ENCODE measurements around the gene ARL15.

ARL15 gene

DNA sequence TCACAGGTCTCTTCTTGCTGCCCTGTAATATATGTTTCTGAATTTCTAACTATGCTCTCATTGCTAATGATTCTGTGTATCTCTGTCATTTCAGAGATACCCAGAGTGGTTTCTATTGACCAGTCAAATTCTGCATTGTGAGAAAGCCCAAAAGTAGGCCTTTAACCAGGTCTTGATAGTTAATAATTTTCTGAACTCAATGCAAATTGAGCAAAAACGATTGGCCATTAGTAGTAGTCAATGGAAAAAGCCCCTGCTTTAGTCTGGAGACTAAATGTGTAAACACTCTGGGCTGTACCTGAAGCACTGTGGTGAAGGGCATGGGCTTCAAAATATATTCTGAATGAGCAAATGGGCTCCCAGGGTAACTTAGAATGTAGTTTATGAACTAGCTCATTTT, 307.6 kb downstream of the ARL15 start:
- in situ Hi-C loops (cut with HindIII; ENCODE audit: low pct_ligation_motif_present, low sequenced_read_pairs) = no loop called here
- TF ChIP-seq, protein P1, sequence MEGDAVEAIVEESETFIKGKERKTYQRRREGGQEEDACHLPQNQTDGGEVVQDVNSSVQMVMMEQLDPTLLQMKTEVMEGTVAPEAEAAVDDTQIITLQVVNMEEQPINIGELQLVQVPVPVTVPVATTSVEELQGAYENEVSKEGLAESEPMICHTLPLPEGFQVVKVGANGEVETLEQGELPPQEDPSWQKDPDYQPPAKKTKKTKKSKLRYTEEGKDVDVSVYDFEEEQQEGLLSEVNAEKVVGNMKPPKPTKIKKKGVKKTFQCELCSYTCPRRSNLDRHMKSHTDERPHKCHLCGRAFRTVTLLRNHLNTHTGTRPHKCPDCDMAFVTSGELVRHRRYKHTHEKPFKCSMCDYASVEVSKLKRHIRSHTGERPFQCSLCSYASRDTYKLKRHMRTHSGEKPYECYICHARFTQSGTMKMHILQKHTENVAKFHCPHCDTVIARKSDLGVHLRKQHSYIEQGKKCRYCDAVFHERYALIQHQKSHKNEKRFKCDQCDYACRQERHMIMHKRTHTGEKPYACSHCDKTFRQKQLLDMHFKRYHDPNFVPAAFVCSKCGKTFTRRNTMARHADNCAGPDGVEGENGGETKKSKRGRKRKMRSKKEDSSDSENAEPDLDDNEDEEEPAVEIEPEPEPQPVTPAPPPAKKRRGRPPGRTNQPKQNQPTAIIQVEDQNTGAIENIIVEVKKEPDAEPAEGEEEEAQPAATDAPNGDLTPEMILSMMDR (IDR thresholded peaks at IDR 0.05; ENCODE audit: low read depth, low read length, missing control alignments) = no peak

DNA sequence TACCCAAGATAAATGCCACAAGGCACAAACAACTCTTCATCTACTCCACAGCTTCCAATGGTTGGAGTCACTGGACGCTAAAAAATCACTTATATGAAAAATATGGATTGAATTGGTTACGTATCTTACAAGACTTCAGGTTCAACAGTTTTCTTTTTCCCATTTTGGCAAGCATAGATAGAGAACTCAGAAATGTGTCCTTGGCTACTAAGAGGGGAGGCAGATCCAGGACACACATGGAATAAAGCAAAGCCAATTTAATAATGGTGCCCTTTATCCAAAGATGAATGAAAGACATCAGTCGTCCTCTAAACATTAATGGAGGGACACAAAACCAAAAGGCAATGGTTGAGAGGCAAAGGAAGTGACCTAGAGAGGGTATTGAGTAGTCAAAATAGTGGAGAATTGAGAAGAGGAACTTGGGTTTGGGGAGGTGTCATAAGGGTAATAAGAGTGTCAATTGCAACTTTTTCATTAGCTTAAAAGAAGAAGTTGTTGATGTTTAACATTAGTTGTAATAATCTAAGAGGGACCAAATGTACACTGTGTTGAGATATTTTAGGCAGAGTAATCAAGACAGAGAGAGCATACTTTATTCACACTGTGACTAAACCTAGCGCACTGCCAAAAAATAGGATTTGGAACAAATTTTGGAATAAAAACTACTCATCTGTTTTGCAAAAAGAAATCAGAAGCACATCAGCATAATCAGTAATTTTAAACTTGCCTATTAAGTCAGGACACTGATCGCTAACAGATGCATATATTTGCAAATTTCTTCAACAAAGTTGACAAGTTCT, 308.2 kb downstream of the ARL15 start:
- in situ Hi-C loops (cut with HindIII; ENCODE audit: low pct_ligation_motif_present, low sequenced_read_pairs) = no loop called here

More for the DNA sequence above, 307.6 kb downstream of the ARL15 start:
- H3K36me3 ChIP-seq (replicated peaks) = no peaks in the 10 kb centered on the region
- no peak overlapping the region for H3K4me3 ChIP-seq (ENCODE audit: low read depth, low read length)
- no peak for DNase-seq
- H3K27me3 ChIP-seq (replicated peaks) = no peaks in the 10 kb centered on the region
- no peak overlapping the region for H3K27ac ChIP-seq

DNA sequence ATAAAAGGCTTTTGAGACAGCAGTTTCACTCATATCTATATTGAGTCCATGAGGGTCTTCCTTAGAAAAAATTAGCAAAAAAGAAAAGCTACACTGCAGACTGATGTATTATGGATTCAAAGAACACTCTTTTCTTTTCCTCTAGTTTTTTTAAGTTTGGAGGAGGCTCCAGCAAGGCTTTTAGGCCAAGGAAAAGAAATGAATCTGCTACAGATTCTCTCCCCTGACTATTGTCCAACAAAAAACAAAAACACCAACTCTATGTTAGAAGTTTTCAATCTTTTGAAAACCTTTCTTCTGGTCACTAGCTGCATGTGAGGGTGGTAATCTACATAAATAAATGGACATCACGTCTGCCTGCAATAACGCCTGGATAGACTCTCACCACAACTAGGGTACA, 310.4 kb downstream of the ARL15 start:
- Histone ChIP-seq H3K36me3 (replicated peaks) (no peaks in the 10 kb centered on the region), H3K4me3 (ENCODE audit: low read depth, low read length) (no peak overlapping the region), H3K27ac (no peak overlapping the region), H3K27me3 (replicated peaks) (no peaks in the 10 kb centered on the region)
- in situ Hi-C loops (cut with HindIII; ENCODE audit: low pct_ligation_motif_present, low sequenced_read_pairs) = no loop called here
- no peak for DNase-seq
- TF ChIP-seq, protein P1 (IDR thresholded peaks at IDR 0.05; ENCODE audit: low read depth, low read length, missing control alignments) = no peak

More for the DNA sequence above, 308.2 kb downstream of the ARL15 start:
- no peaks in the 10 kb centered on the region for H3K36me3 ChIP-seq (replicated peaks)
- no peaks in the 10 kb centered on the region for H3K27me3 ChIP-seq (replicated peaks)
- H3K4me3 ChIP-seq (ENCODE audit: low read depth, low read length) = no peak overlapping the region
- TF ChIP-seq, protein P1 (IDR thresholded peaks at IDR 0.05; ENCODE audit: low read depth, low read length, missing control alignments) = no peak
- no peak overlapping the region for H3K27ac ChIP-seq
- DNase-seq = no peak

DNA sequence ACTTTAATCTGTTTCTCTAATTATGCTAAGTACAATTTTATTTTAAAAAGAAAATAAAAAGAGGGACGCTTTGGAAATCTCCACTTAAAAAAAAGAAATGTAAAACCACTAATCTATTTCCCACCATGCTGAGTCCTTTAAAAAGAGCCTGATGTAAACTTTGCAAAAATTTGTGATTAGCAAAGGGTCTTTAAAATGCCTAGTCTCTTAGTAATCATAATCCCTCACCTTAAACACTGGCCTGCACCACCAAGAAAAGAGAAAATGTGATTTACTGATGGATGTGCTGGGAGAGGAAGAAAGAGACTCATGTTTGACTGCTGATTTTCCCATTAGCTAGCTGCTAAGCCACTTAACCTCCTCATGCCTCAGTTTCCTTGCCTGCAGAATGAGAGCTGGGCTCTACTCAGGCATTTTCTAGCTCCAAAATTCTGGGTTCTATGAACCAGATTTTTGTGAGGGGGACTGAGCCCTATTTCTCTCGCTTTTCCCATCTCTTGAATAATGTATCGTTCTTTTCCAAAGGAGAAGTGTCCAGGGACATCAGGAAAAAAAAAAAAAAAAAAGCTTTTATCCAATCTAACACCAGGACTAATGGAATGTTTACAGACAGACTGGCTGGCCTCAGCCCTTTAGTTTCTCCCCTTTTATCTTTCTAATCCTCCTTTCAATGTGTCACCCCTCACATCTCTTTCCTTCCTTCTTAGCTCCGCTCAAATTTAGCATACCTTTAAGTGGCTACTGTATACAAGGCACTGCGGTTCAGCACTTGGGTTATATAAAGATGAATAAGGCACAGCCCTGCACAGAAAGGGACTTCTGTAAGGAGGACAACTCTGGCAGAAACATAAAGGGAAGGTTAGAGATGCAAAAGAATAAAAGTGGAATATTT, 312.4 kb downstream of the ARL15 start:
- H3K4me3 ChIP-seq (ENCODE audit: low read depth, low read length) = no peak overlapping the region
- no peaks in the 10 kb centered on the region for H3K36me3 ChIP-seq (replicated peaks)
- in situ Hi-C loops (cut with HindIII; ENCODE audit: low pct_ligation_motif_present, low sequenced_read_pairs) = no loop called here
- H3K27ac ChIP-seq = no peak overlapping the region
- no peak for DNase-seq
- TF ChIP-seq, protein P1 (IDR thresholded peaks at IDR 0.05; ENCODE audit: low read depth, low read length, missing control alignments) = no peak
- H3K27me3 ChIP-seq (replicated peaks) = no peaks in the 10 kb centered on the region

DNA sequence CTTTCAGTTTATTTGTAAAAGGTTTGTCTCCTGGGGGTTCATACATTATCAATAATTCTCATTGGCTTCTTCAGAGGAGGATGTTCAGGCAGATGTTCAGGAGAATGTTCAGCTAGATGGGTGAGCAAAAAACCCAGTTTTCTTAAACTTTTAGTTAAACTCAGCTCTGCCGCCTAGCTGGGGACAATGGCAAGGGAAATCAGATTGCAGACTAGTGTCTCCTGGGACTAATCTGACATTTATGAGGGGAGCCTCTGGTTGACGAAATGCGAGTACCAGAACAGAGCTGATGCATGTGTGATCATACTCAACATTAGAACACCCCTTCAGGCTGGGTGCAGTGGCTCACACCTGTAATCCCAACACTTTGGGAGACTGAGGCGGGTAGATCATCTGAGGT, 314.4 kb downstream of the ARL15 start:
- in situ Hi-C loops (cut with HindIII; ENCODE audit: low pct_ligation_motif_present, low sequenced_read_pairs) = no loop called here
- Histone ChIP-seq H3K4me3 (ENCODE audit: low read depth, low read length) (no peak overlapping the region), H3K27me3 (replicated peaks) (no peaks in the 10 kb centered on the region), H3K36me3 (replicated peaks) (no peaks in the 10 kb centered on the region), H3K27ac (no peak overlapping the region)
- TF ChIP-seq, protein P1 (IDR thresholded peaks at IDR 0.05; ENCODE audit: low read depth, low read length, missing control alignments) = no peak
- no peak for DNase-seq

Data from brain microvascular endothelial cell (primary cell).